WTC11 (cell line): ENCODE data around the gene LEFTY1. TPM values are rescaled to one million over a fixed set of nuclear protein-coding genes. Genes with fewer than 3 reads are reported as not detected.

Experiments
- ATAC-seq: fragments of 200-7000 bp; cut with Tn5 transposase; 2 replicates; pipeline ENCODE4 v1.10.0; 2021; ENCODE audit warnings: mild to moderate bottlenecking, moderate library complexity
- CTCF ChIA-PET: fragments of 300-600 bp; sonication (Branson Sonifier 250); formaldehyde crosslinking; loops from one replicate; lab custom pipeline; 2021; ENCODE audit warnings: antibody characterized with exemption; lab: Charles Lee
- POLR2A ChIA-PET: fragments of 350-600 bp; sonication (Branson Sonifier 250); formaldehyde crosslinking; loops from one replicate; lab custom pipeline; 2021; ENCODE audit warnings: antibody characterized with exemption; lab: Charles Lee
- DNase-seq: peaks from one replicate; pipeline ENCODE4 v3.0.0; 2021; ENCODE audit warnings: low spot score
- H3K27ac Mint-ChIP-seq: 2 replicates; pipeline ENCODE4 v1.8.0; 2021; ENCODE audit warnings: mixed read lengths
- H3K27me3 Mint-ChIP-seq: 2 replicates; pipeline ENCODE4 v1.8.0; 2021; ENCODE audit warnings: low read depth, mild to moderate bottlenecking, moderate library complexity, mixed read lengths
- H3K36me3 Mint-ChIP-seq: 2 replicates; pipeline ENCODE4 v1.8.0; 2021; ENCODE audit warnings: mixed read lengths
- H3K4me1 Mint-ChIP-seq: 2 replicates; pipeline ENCODE4 v1.8.0; 2022; ENCODE audit warnings: mixed read lengths
- H3K4me3 Mint-ChIP-seq: 2 replicates; pipeline ENCODE4 v1.8.0; 2021; ENCODE audit warnings: mild to moderate bottlenecking, moderate library complexity, mixed read lengths
- H3K9me3 Mint-ChIP-seq: 2 replicates; pipeline ENCODE4 v1.8.0; 2021; ENCODE audit warnings: mixed read lengths
- CREM ChIP-seq: sonication (generic); formaldehyde crosslinking; IDR thresholded peaks from 2 replicates; pipeline ENCODE4 v1.8.1; 2022; ENCODE audit warnings: mild to moderate bottlenecking, missing genetic modification reagents, moderate library complexity
- E2F1 ChIP-seq: sonication (generic); formaldehyde crosslinking; IDR thresholded peaks from 2 replicates; pipeline ENCODE4 v1.8.0; 2022; ENCODE audit warnings: mild to moderate bottlenecking, missing genetic modification reagents
- FOXJ3 ChIP-seq: sonication (generic); formaldehyde crosslinking; IDR thresholded peaks from 2 replicates; pipeline ENCODE4 v1.9.0; 2021; ENCODE audit warnings: missing genetic modification reagents, mild to moderate bottlenecking, borderline replicate concordance
- FOXK1 ChIP-seq: sonication (generic); formaldehyde crosslinking; IDR thresholded peaks from 2 replicates; pipeline ENCODE4 v1.8.0; 2022; ENCODE audit warnings: mild to moderate bottlenecking, moderate library complexity, missing genetic modification reagents
- FOXP1 ChIP-seq: sonication (generic); formaldehyde crosslinking; IDR thresholded peaks from 2 replicates; pipeline ENCODE4 v1.8.0; 2022; ENCODE audit warnings: missing genetic modification reagents, mild to moderate bottlenecking, moderate library complexity, borderline replicate concordance
- IRF1 ChIP-seq: sonication (generic); formaldehyde crosslinking; IDR thresholded peaks from 2 replicates; pipeline ENCODE4 v1.8.0; 2023; ENCODE audit warnings: missing genetic modification reagents
- MXD4 ChIP-seq: fragments of 250-450 bp; sonication (Bioruptor Pico); IDR thresholded peaks from 2 replicates; pipeline ENCODE4 v1.8.0; 2021; ENCODE audit warnings: mild to moderate bottlenecking, moderate library complexity, borderline replicate concordance
- OVOL2 ChIP-seq: fragments of 250-450 bp; sonication (Bioruptor Pico); IDR thresholded peaks from 2 replicates; pipeline ENCODE4 v1.9.0; 2021; ENCODE audit warnings: mild to moderate bottlenecking, borderline replicate concordance
- PRRX2 ChIP-seq: fragments of 250-450 bp; sonication (Bioruptor Pico); IDR thresholded peaks from 2 replicates; pipeline ENCODE4 v1.8.0; 2021; ENCODE audit warnings: mild to moderate bottlenecking
- SP1 ChIP-seq: sonication (generic); formaldehyde crosslinking; conservative IDR thresholded peaks from 2 replicates; pipeline ENCODE4 v1.8.1; 2022; ENCODE audit warnings: missing genetic modification reagents
- TCF7 ChIP-seq: sonication (generic); formaldehyde crosslinking; IDR thresholded peaks from 2 replicates; pipeline ENCODE4 v1.8.0; 2022; ENCODE audit warnings: mild to moderate bottlenecking, low read depth, missing genetic modification reagents, moderate library complexity
- TEAD4 ChIP-seq: sonication (generic); formaldehyde crosslinking; IDR thresholded peaks from 2 replicates; pipeline ENCODE4 v1.8.0; 2022; ENCODE audit warnings: mild to moderate bottlenecking, missing genetic modification reagents
- ZMAT4 ChIP-seq: fragments of 250-450 bp; sonication (Bioruptor Pico); IDR thresholded peaks from 2 replicates; pipeline ENCODE4 v1.9.0; 2021; ENCODE audit warnings: mild to moderate bottlenecking
- ZNF138 ChIP-seq: sonication (generic); formaldehyde crosslinking; conservative IDR thresholded peaks from 2 replicates; pipeline ENCODE4 v1.8.1; 2022; ENCODE audit warnings: mild to moderate bottlenecking, moderate library complexity, missing genetic modification reagents
- ZNF232 ChIP-seq: sonication (generic); formaldehyde crosslinking; IDR thresholded peaks from 2 replicates; pipeline ENCODE4 v1.8.0; 2022; ENCODE audit warnings: mild to moderate bottlenecking, missing genetic modification reagents
- ZNF416 ChIP-seq: fragments of 250-450 bp; sonication (Bioruptor Pico); IDR thresholded peaks from 2 replicates; pipeline ENCODE4 v1.9.0; 2021; ENCODE audit warnings: mild to moderate bottlenecking, inconsistent platforms
- total RNA-seq: library from RNA; stranded (reverse); gene quantifications from 3 replicates; pipeline ENCODE4 v1.2.3, GENCODE V29; 2021
- TF ChIP-seq, protein P1 (sequence below): fragments of 250-450 bp; sonication (Bioruptor Pico); IDR thresholded peaks from 2 replicates; pipeline ENCODE4 v1.9.0; 2021; ENCODE audit warnings: moderate library complexity, mild to moderate bottlenecking, inconsistent platforms, borderline replicate concordance
- TF ChIP-seq, protein P2 (sequence below): sonication (generic); formaldehyde crosslinking; IDR thresholded peaks from 2 replicates; pipeline ENCODE4 v1.8.0; 2022; ENCODE audit warnings: mild to moderate bottlenecking, missing genetic modification reagents
- TF ChIP-seq, protein P3 (sequence below): fragments of 250-450 bp; sonication (Bioruptor Pico); IDR thresholded peaks from 2 replicates; pipeline ENCODE4 v1.8.0; 2021; ENCODE audit warnings: mild to moderate bottlenecking
- TF ChIP-seq, protein P4 (sequence below): sonication (generic); formaldehyde crosslinking; IDR thresholded peaks from 2 replicates; pipeline ENCODE4 v1.8.0; 2023; ENCODE audit warnings: mild to moderate bottlenecking, missing genetic modification reagents

The LEFTY1 gene
- total RNA-seq, 1 experiment from 2014 or later: 52.9 TPM

- no peaks in the 10 kb centered on the region for H3K9me3 Mint-ChIP-seq
- ATAC-seq: no peak
Measured at GRCh38 chr1:225875044-225875815, 13.7 kb downstream of the LEFTY1 start.

GRCh38 chr1:225874431-225874830 lies 14.5 kb downstream of the LEFTY1 start:
- no peak for ATAC-seq
- H3K27ac Mint-ChIP-seq: no peak overlapping the region
- H3K4me1 Mint-ChIP-seq: peaks cover 46% of the 10 kb centered on the region
- H3K4me3 Mint-ChIP-seq: no peak overlapping the region
- no peak for DNase-seq
- H3K36me3 Mint-ChIP-seq: peaks cover 53% of the 10 kb centered on the region
- ChIA-PET CTCF (interaction anchor here (1.0 to 2.4 kb wide), 2 partner anchors 10 to 36 kb away, joined by 4 to 5 read pairs; no protein-coding TSS in a partner anchor), POLR2A (no interaction called here)
- no peaks in the 10 kb centered on the region for H3K27me3 Mint-ChIP-seq
- H3K9me3 Mint-ChIP-seq: no peaks in the 10 kb centered on the region
- TF ChIP-seq ZNF416 (CRISPR knock-in tag) (no peak), FOXP1 (CRISPR knock-in tag) (no peak), MXD4 (no peak), OVOL2 (CRISPR knock-in tag) (no peak), ZNF138 (CRISPR knock-in tag) (no peak), TEAD4 (CRISPR knock-in tag) (no peak), SP1 (CRISPR knock-in tag) (no peak), ZMAT4 (CRISPR knock-in tag) (no peak), PRRX2 (CRISPR knock-in tag) (no peak)
- TF ChIP-seq, protein P1, sequence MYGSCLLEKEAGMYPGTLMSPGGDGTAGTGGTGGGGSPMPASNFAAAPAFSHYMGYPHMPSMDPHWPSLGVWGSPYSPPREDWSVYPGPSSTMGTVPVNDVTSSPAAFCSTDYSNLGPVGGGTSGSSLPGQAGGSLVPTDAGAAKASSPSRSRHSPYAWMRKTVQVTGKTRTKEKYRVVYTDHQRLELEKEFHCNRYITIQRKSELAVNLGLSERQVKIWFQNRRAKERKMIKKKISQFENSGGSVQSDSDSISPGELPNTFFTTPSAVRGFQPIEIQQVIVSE (CRISPR knock-in tag): no peak
- TF ChIP-seq, protein P2, sequence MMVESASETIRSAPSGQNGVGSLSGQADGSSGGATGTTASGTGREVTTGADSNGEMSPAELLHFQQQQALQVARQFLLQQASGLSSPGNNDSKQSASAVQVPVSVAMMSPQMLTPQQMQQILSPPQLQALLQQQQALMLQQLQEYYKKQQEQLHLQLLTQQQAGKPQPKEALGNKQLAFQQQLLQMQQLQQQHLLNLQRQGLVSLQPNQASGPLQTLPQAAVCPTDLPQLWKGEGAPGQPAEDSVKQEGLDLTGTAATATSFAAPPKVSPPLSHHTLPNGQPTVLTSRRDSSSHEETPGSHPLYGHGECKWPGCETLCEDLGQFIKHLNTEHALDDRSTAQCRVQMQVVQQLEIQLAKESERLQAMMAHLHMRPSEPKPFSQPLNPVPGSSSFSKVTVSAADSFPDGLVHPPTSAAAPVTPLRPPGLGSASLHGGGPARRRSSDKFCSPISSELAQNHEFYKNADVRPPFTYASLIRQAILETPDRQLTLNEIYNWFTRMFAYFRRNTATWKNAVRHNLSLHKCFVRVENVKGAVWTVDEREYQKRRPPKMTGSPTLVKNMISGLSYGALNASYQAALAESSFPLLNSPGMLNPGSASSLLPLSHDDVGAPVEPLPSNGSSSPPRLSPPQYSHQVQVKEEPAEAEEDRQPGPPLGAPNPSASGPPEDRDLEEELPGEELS: no peak

More at GRCh38 chr1:225875044-225875815, 13.7 kb downstream of the LEFTY1 start:
- DNase-seq: no peak
- ChIA-PET POLR2A (no interaction called here), CTCF (interaction anchor here (0.8 to 2.4 kb wide), 4 partner anchors 10 to 394 kb away, joined by 3 to 5 read pairs (median 4); no protein-coding TSS in a partner anchor)
- TF ChIP-seq IRF1 (CRISPR knock-in tag) (no peak), CREM (CRISPR knock-in tag) (no peak), ZNF232 (CRISPR knock-in tag) (no peak), FOXJ3 (CRISPR knock-in tag) (no peak), ZMAT4 (CRISPR knock-in tag) (no peak), FOXK1 (no peak), OVOL2 (CRISPR knock-in tag) (no peak), TCF7 (CRISPR knock-in tag) (no peak), ZNF416 (CRISPR knock-in tag) (no peak), E2F1 (CRISPR knock-in tag) (no peak)
- TF ChIP-seq, protein P3, sequence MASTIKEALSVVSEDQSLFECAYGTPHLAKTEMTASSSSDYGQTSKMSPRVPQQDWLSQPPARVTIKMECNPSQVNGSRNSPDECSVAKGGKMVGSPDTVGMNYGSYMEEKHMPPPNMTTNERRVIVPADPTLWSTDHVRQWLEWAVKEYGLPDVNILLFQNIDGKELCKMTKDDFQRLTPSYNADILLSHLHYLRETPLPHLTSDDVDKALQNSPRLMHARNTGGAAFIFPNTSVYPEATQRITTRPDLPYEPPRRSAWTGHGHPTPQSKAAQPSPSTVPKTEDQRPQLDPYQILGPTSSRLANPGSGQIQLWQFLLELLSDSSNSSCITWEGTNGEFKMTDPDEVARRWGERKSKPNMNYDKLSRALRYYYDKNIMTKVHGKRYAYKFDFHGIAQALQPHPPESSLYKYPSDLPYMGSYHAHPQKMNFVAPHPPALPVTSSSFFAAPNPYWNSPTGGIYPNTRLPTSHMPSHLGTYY (CRISPR knock-in tag): no peak
- TF ChIP-seq, protein P4, sequence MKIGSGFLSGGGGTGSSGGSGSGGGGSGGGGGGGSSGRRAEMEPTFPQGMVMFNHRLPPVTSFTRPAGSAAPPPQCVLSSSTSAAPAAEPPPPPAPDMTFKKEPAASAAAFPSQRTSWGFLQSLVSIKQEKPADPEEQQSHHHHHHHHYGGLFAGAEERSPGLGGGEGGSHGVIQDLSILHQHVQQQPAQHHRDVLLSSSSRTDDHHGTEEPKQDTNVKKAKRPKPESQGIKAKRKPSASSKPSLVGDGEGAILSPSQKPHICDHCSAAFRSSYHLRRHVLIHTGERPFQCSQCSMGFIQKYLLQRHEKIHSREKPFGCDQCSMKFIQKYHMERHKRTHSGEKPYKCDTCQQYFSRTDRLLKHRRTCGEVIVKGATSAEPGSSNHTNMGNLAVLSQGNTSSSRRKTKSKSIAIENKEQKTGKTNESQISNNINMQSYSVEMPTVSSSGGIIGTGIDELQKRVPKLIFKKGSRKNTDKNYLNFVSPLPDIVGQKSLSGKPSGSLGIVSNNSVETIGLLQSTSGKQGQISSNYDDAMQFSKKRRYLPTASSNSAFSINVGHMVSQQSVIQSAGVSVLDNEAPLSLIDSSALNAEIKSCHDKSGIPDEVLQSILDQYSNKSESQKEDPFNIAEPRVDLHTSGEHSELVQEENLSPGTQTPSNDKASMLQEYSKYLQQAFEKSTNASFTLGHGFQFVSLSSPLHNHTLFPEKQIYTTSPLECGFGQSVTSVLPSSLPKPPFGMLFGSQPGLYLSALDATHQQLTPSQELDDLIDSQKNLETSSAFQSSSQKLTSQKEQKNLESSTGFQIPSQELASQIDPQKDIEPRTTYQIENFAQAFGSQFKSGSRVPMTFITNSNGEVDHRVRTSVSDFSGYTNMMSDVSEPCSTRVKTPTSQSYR (CRISPR knock-in tag): no peak
- no peaks in the 10 kb centered on the region for H3K27me3 Mint-ChIP-seq
- peaks cover 52% of the 10 kb centered on the region for H3K36me3 Mint-ChIP-seq
- H3K4me1 Mint-ChIP-seq: peaks cover 54% of the 10 kb centered on the region
- no peak overlapping the region for H3K4me3 Mint-ChIP-seq
- H3K27ac Mint-ChIP-seq: peak overlapping the region; percentile 57; the same call in 1 of the 2 replicates
